HepG2 (cell line): ENCODE results near the gene COA3. TPM values are rescaled to one million over a fixed set of nuclear protein-coding genes. Genes with fewer than 3 reads are reported as not detected.
A peak's percentile ranks its signal among the peaks of the same experiment; 100 is the strongest.

Experiments used
- ATF5 ChIP-seq: sonication (generic); formaldehyde crosslinking; IDR thresholded peaks from 2 replicates; pipeline ENCODE4 v1.4.0; 2020; ENCODE audit warnings: mild to moderate bottlenecking, low read depth, missing genetic modification reagents
- EEA1 ChIP-seq: sonication (generic); formaldehyde crosslinking; IDR thresholded peaks from 2 replicates; pipeline ENCODE4 v1.5.1; 2020; ENCODE audit warnings: mild to moderate bottlenecking, missing genetic modification reagents, borderline replicate concordance
- ELK4 ChIP-seq: sonication (generic); formaldehyde crosslinking; IDR thresholded peaks from 2 replicates; pipeline ENCODE4 v1.9.0; 2021; ENCODE audit warnings: missing genetic modification reagents, borderline replicate concordance
- GPBP1L1 ChIP-seq: sonication (generic); formaldehyde crosslinking; IDR thresholded peaks from 2 replicates; pipeline ENCODE4 v1.5.0; 2020; ENCODE audit warnings: mild to moderate bottlenecking, missing genetic modification reagents
- HNRNPH1 ChIP-seq: fragments of 200-400 bp; formaldehyde crosslinking; optimal IDR thresholded peaks from 2 replicates; pipeline ENCODE3; 2017; ENCODE audit warnings: mild to moderate bottlenecking, low read depth, low read length
- JARID2 ChIP-seq: sonication (generic); formaldehyde crosslinking; IDR thresholded peaks from 2 replicates; pipeline ENCODE4 v1.8.1; 2023; ENCODE audit warnings: missing genetic modification reagents, inconsistent platforms; ENCODE audit not compliant: insufficient replicate concordance
- MED1 ChIP-seq: sonication (generic); formaldehyde crosslinking; IDR thresholded peaks from 2 replicates; pipeline ENCODE4 v1.4.0; 2020; ENCODE audit warnings: missing genetic modification reagents
- MXD3 ChIP-seq: IDR thresholded peaks from 2 replicates; pipeline ENCODE4 v1.6.1; 2016; ENCODE audit warnings: mild to moderate bottlenecking, missing biosample characterization, missing genetic modification reagents
- NCOR1 ChIP-seq: fragments of 200-600 bp; sonication (generic); IDR thresholded peaks from 2 replicates; pipeline ENCODE4 v1.7.0; 2017; ENCODE audit warnings: antibody characterized with exemption, low read length, borderline replicate concordance
- NRL ChIP-seq: sonication (generic); formaldehyde crosslinking; IDR thresholded peaks from 2 replicates; pipeline ENCODE4 v1.5.0; 2020; ENCODE audit warnings: missing genetic modification reagents, mild to moderate bottlenecking, moderate library complexity, borderline replicate concordance
- PCBP2 ChIP-seq: fragments of 200-400 bp; formaldehyde crosslinking; optimal IDR thresholded peaks from 2 replicates; pipeline ENCODE3; 2018; ENCODE audit warnings: low read length, low read depth; ENCODE audit not compliant: poor library complexity, severe bottlenecking
- PTBP1 ChIP-seq: fragments of 200-400 bp; formaldehyde crosslinking; IDR thresholded peaks from 2 replicates; pipeline ENCODE4 v1.6.1; 2018; ENCODE audit warnings: low read length, low read depth; ENCODE audit not compliant: poor library complexity, severe bottlenecking
- RBM39 ChIP-seq: fragments of 200-400 bp; formaldehyde crosslinking; IDR thresholded peaks from one replicate; pipeline ENCODE4 v1.6.1; 2018; ENCODE audit warnings: antibody characterized with exemption, mild to moderate bottlenecking, low read depth, low read length; ENCODE audit not compliant: poor library complexity, severe bottlenecking
- RFXANK ChIP-seq: IDR thresholded peaks from 2 replicates; pipeline ENCODE4 v1.6.1; 2016
- SRSF1 ChIP-seq: fragments of 200-400 bp; formaldehyde crosslinking; optimal IDR thresholded peaks from 2 replicates; pipeline ENCODE3; 2017; ENCODE audit warnings: mild to moderate bottlenecking, low read depth, low read length, moderate library complexity
- SRY ChIP-seq: sonication (generic); formaldehyde crosslinking; IDR thresholded peaks from 2 replicates; pipeline ENCODE4 v1.8.0; 2022; ENCODE audit warnings: mild to moderate bottlenecking, missing genetic modification reagents
- TGIF2 ChIP-seq: IDR thresholded peaks from 2 replicates; pipeline ENCODE4 v1.6.1; 2016; ENCODE audit warnings: control low read depth, missing compliant biosample characterization
- U2AF2 ChIP-seq: fragments of 200-400 bp; formaldehyde crosslinking; IDR thresholded peaks from 2 replicates; pipeline ENCODE4 v1.6.1; 2017; ENCODE audit warnings: low read depth, mild to moderate bottlenecking, low read length
- ZFX ChIP-seq: sonication (generic); formaldehyde crosslinking; IDR thresholded peaks from 2 replicates; pipeline ENCODE4 v1.4.0; 2020; ENCODE audit warnings: mild to moderate bottlenecking, low read depth, missing genetic modification reagents, moderate library complexity
- ZNF101 ChIP-seq: sonication (generic); formaldehyde crosslinking; IDR thresholded peaks from 2 replicates; pipeline ENCODE4 v1.4.0; 2020; ENCODE audit warnings: mild to moderate bottlenecking, low read depth, missing genetic modification reagents, borderline replicate concordance
- ZNF121 ChIP-seq: sonication (generic); formaldehyde crosslinking; IDR thresholded peaks from 2 replicates; pipeline ENCODE4 v1.5.0; 2020; ENCODE audit warnings: mild to moderate bottlenecking, missing genetic modification reagents
- ZNF317 ChIP-seq: sonication (generic); formaldehyde crosslinking; IDR thresholded peaks from 2 replicates; pipeline ENCODE4 v1.5.0; 2020; ENCODE audit warnings: mild to moderate bottlenecking, missing genetic modification reagents
- ZNF430 ChIP-seq: sonication (generic); formaldehyde crosslinking; IDR thresholded peaks from 2 replicates; pipeline ENCODE4 v1.9.0; 2021; ENCODE audit warnings: mild to moderate bottlenecking, missing genetic modification reagents
- ZNF761 ChIP-seq: sonication (generic); formaldehyde crosslinking; conservative IDR thresholded peaks from 2 replicates; pipeline ENCODE4 v1.4.0; 2020; ENCODE audit warnings: mild to moderate bottlenecking, missing genetic modification reagents
- ZNF772 ChIP-seq: sonication (generic); formaldehyde crosslinking; IDR thresholded peaks from 2 replicates; pipeline ENCODE4 v1.5.0; 2020; ENCODE audit warnings: mild to moderate bottlenecking, missing genetic modification reagents
- polyA plus RNA-seq, 8 experiments: library from polyadenylated mRNA; depleted of rRNA in 3 of 8; stranded (reverse) in 7 of 8; unstranded in 1 of 8; fragments of >200 nt; fragmentation: Illumina TruSeq in 4 of 8; extraction: Trizol in 4 of 8; gene quantifications; 2 replicates each; pipeline versions ENCODE4 v1.2.1 to v1.2.3, GENCODE V29; 2011 to 2016; ENCODE audit warnings: low read depth in 4 of 8, missing spikeins in 1 of 8, mixed read lengths in 1 of 8; ENCODE audit not compliant: insufficient read depth in 1 of 8
- total RNA-seq, 5 experiments: library from RNA; depleted of rRNA; stranded (reverse); fragments of >200 nt; fragmentation: Illumina TruSeq; extraction: Trizol; gene quantifications; 2 replicates each; pipeline ENCODE4 v1.2.3, GENCODE V29; 2016; ENCODE audit warnings: low read depth in 1 of 5

Gene COA3
- total and polyA plus RNA-seq, 2 of the 13 experiments (the other 11 are each of a cell fraction or from before 2014, with no cell fraction given), result 133 to 202 TPM

GRCh38 chr17:42779936-42780850 is 18.3 kb downstream of the COA3 start, which contains the start of gene WNK4 (continued):
- TF ChIP-seq RBM39 (peak; percentile 49), SRSF1 (peak; percentile 33), ZNF772 (peak; percentile 97), PTBP1 (no peak), ATF5 (CRISPR knock-in tag) (0 out of 2 replicates have a peak, but pooled peaks have one; percentile 31), ZNF101 (no peak), PCBP2 (peak; percentile 78), ELK4 (CRISPR knock-in tag) (no peak), ZNF761 (CRISPR knock-in tag) (no peak; the same call in 1 of the 2 replicates), ZFX (CRISPR knock-in tag) (peak; percentile 60), U2AF2 (no peak), TGIF2 (CRISPR knock-in tag) (peak; percentile 87; the same call in 1 of the 2 replicates), HNRNPH1 (peak; percentile 60), ZNF317 (CRISPR knock-in tag) (peak; percentile 86; the same call in 1 of the 2 replicates), MXD3 (no peak; the same call in 1 of the 2 replicates), NCOR1 (peak; percentile 88), EEA1 (CRISPR knock-in tag) (peak; percentile 7; the same call in 1 of the 2 replicates), MED1 (CRISPR knock-in tag) (peak; percentile 91), JARID2 (CRISPR knock-in tag) (no peak), ZNF430 (peak; percentile 39), RFXANK (CRISPR knock-in tag) (no peak), NRL (CRISPR knock-in tag) (peak; percentile 12; the same call in 1 of the 2 replicates), SRY (CRISPR knock-in tag) (no peak; the same call in 1 of the 2 replicates), ZNF121 (CRISPR knock-in tag) (peak; percentile 64; the same call in 1 of the 2 replicates), GPBP1L1 (no peak)
